ENCODE data around the gene RARB.

RARB gene

DNA sequence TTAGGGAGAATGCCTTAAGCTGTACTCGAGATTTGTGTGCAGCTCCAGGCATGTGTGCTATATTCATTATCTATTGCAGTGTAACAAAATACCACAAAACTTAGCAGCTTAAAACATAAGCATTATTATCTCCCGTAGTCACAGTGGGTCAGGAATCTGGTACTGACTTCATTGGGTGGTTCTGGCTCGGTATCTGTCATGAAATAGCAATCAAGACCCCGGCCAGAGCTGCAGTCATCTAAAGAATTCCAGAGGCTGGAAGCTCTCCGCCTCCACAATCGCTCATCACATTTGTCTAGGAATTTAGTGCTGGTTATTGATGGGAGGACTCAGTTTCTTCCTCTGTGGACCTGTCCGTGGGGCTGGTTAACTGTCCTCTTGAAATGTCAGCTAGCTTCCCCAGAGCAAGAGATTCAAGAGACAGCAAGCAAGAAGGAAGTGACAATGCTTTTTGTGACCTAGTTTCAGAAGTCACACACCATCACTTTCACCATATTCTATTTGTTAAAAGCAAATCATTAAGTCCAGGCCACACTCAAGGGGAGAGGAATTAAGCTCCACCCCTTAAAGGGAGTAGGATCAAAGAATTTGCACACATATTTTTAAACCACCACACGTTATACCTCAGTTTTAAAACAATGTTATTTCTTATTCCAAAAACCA, 160.5 kb downstream of the RARB start:
- no peak for TF ChIP-seq ZNF274 (IDR thresholded peaks at IDR 0.05; ENCODE audit: low read depth, low read length)
- no peak overlapping the region for H3K4me3 ChIP-seq (ENCODE audit: low read length)

DNA sequence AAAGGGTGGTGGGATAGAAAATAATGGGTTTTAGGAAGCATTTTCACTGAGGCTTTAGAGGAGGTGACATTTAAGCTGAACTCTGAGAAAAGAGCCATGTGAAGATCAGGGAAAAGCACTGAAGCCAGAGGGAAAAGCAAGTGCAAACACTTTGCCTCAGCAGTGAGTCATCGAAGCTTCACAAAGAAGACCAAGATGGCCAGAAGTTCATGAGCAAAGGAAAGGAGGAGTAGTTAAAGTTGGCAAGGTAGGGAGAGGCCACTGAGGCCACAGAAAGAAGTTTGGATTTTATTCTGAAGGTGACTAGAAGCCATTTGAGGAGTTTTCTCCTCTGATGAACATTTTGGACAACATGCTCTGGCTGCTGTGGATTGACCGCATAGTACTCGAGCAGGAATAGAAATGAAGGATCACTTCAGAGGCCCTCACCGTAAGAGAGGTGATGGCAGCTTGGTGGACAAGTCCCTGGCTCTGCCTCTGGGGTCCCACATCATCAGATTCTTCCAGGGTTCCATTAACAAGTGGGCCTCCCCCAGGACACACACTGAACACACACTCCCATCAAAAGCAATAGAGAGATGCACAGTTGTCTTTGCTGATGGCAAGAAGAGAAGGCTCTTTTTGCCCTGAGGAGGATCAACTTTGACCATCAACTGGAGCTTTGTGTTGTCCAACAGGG, 161.2 kb downstream of the RARB start:
- H3K4me3 ChIP-seq (ENCODE audit: low read length) = no peak overlapping the region
- no peak for TF ChIP-seq ZNF274 (IDR thresholded peaks at IDR 0.05; ENCODE audit: low read depth, low read length)

DNA sequence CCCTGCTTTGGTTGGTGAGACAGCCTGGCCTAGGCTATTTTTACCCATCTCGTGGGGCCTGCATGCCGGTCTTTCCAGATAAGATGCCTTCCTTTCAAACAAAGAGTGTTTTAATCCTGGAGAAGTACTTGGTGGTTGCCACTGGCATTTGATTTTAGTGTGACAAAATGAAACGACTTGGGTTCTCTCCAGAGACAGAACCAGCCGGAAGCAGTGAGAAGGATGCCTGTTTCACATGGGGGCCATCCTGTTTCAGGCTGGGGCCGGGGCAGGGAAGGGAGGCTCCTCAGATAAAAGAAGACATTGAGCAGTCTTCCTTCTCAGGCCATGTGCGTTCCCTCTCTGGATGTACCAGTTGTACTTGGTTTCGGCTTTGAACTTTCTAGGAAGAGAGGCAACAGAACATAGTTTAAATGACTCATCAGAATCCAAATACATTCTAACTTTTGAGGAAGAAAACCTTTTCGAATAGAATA, 161.8 kb downstream of the RARB start:
- no peak for TF ChIP-seq ZNF274 (IDR thresholded peaks at IDR 0.05; ENCODE audit: low read depth, low read length)
- H3K4me3 ChIP-seq (ENCODE audit: low read length) = no peak overlapping the region

DNA sequence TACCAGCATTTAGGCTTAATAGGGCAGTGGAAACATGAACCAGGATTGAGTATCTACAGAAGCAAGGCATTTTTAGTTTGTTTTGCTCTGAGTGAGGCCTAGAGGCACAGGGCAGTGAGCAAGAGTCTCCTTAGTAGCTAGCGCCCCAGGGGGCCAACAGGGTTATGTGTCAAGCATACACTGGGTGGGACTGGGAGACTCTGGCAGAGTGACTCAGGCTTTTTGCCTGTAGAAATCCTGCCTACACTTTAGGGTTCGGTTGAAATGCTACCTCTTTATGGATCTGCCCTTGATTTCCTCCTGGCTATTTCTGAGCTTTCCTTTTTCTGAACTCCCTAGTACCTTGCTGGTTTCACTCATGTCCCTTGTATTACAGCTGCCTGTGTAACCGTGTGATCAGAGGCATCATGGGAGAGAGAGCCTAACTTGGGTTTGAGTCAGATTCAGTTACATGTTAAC, 164.5 kb downstream of the RARB start:
- no peak for TF ChIP-seq ZNF274 (IDR thresholded peaks at IDR 0.05; ENCODE audit: low read depth, low read length)
- no peak overlapping the region for H3K4me3 ChIP-seq (ENCODE audit: low read length)

DNA sequence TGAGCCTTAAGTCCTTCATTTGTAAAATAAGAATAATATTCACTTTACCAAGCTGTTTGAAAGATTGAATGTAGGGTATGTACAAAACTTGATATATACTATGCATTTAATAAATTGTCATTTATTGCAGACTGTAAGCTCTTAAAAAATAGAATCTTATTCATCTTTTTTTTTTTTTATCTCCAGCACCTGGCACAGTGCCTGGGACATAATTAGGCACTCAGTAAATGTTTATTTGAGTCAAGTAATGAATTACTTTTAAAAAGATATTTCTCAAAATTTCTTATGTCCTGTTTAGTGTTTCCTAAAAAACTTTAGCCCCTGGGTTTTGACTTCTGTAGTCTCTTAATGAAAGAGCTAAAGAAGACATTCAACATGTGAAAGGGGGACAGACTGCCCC, 164.9 kb downstream of the RARB start:
- no peak overlapping the region for H3K4me3 ChIP-seq (ENCODE audit: low read length)
- no peak for TF ChIP-seq ZNF274 (IDR thresholded peaks at IDR 0.05; ENCODE audit: low read depth, low read length)

- no peak for TF ChIP-seq ZNF274 (IDR thresholded peaks at IDR 0.05; ENCODE audit: low read depth, low read length)
- H3K4me3 ChIP-seq (ENCODE audit: low read length) = no peak overlapping the region
Measured at GRCh38 chr3:25594007-25594502, 166.0 kb downstream of the RARB start.

- TF ChIP-seq ZNF274 (IDR thresholded peaks at IDR 0.05; ENCODE audit: low read depth, low read length) = no peak
- H3K4me3 ChIP-seq (ENCODE audit: low read length) = no peak overlapping the region
Measured at GRCh38 chr3:25597535-25598101, 169.6 kb downstream of the RARB start.

- no peak overlapping the region for H3K4me3 ChIP-seq (ENCODE audit: low read length)
- no peak for TF ChIP-seq ZNF274 (IDR thresholded peaks at IDR 0.05; ENCODE audit: low read depth, low read length)
Measured at GRCh38 chr3:25603703-25604102, 175.6 kb downstream of the RARB start.

- H3K4me3 ChIP-seq (ENCODE audit: low read length) = no peak overlapping the region
- TF ChIP-seq ZNF274 (IDR thresholded peaks at IDR 0.05; ENCODE audit: low read depth, low read length) = no peak
Measured at GRCh38 chr3:25604107-25604805, 176.2 kb downstream of the RARB start.

- H3K4me3 ChIP-seq (ENCODE audit: low read length) = no peak overlapping the region
- no peak for TF ChIP-seq ZNF274 (IDR thresholded peaks at IDR 0.05; ENCODE audit: low read depth, low read length)
Measured at GRCh38 chr3:25610167-25610566, 182.1 kb downstream of the RARB start.

GRCh38 chr3:25610779-25611178, 182.7 kb downstream of the RARB start:
- no peak overlapping the region for H3K4me3 ChIP-seq (ENCODE audit: low read length)

GRCh38 chr3:25611193-25611592, 183.1 kb downstream of the RARB start:
- no peak overlapping the region for H3K4me3 ChIP-seq (ENCODE audit: low read length)
- no peak for TF ChIP-seq ZNF274 (IDR thresholded peaks at IDR 0.05; ENCODE audit: low read depth, low read length)

More at GRCh38 chr3:25610779-25611178, 182.7 kb downstream of the RARB start:
- TF ChIP-seq ZNF274 (IDR thresholded peaks at IDR 0.05; ENCODE audit: low read depth, low read length) = no peak

DNA sequence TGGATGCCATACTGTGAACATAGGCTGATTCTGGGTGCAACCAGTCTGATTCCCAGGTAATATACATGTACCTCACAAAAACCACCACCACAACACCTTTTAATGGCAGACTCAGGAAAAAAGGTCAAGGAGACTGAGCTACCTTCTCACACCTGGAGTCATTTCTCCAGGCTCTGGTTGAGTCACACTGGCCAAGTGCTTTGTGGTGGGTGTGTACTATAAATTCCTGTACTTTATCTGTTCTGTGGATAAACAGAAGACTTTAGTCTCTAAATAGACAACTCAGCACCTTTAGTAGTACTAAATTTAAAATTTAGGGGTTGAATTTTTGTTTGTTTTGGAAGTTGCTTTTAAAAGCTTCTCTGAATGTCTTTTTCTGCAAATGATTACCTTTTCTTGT, 190.0 kb downstream of the RARB start:
- no peak for TF ChIP-seq ZNF274 (IDR thresholded peaks at IDR 0.05; ENCODE audit: low read depth, low read length)
- H3K4me3 ChIP-seq (ENCODE audit: low read length) = no peak overlapping the region

DNA sequence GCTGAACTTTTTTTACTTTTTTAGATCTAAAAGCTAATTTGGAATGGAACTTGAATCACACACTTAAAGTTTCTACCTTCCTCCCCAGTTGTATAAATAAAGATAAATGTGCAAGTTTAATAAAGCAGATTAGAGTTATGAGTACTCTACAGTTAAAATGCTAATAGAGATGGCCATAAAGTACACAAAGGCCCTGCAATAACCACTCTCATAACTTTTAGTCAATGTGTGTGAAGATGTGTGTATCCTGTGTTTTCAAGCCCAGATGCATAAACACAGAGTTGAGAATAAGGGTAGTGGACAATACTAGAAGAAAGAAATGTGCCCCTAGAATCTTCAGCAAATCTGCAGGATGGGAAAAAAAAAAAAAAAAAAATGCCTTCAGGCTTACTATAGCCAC, 191.3 kb downstream of the RARB start:
- no peak for TF ChIP-seq ZNF274 (IDR thresholded peaks at IDR 0.05; ENCODE audit: low read depth, low read length)
- H3K4me3 ChIP-seq (ENCODE audit: low read length) = no peak overlapping the region

Data from GM08714 (cell line).